GM19043 (cell line): ENCODE measurements around the gene CIAO3.
A peak's percentile ranks its signal among the peaks of the same experiment; 100 is the strongest.
"Not testable (repeated sequence)": the region's sequence is repeated elsewhere in the genome, so short reads cannot be mapped to it uniquely, and the experiment has no call there.

Source experiments
- ATAC-seq: cut with Tn5 transposase; IDR thresholded peaks from one replicate; pipeline ENCODE4 v1.9.1; 2021; ENCODE audit warnings: low read depth; ENCODE audit not compliant: unreplicated experiment

Gene CIAO3

GRCh38 chr16:695355-696089, 45.3 kb downstream of the CIAO3 start:
- no peak for ATAC-seq

GRCh38 chr16:694863-695354, 45.9 kb downstream of the CIAO3 start:
- ATAC-seq: no peak

GRCh38 chr16:694187-694862, 46.5 kb downstream of the CIAO3 start:
- no peak for ATAC-seq

- no peak for ATAC-seq
These were observed 47.0 kb downstream of the CIAO3 start for GRCh38 chr16:693766-694165.

GRCh38 chr16:693364-693763, 47.4 kb downstream of the CIAO3 start:
- ATAC-seq: no peak

GRCh38 chr16:692356-693108, 48.3 kb downstream of the CIAO3 start:
- no peak for ATAC-seq

GRCh38 chr16:691242-691641, 49.6 kb downstream of the CIAO3 start:
- not testable (repeated sequence) for ATAC-seq

GRCh38 chr16:689175-689897, 51.5 kb downstream of the CIAO3 start:
- ATAC-seq: no peak

GRCh38 chr16:687499-687898, 53.3 kb downstream of the CIAO3 start:
- ATAC-seq: no peak

- ATAC-seq: no peak
These were observed 54.1 kb downstream of the CIAO3 start for GRCh38 chr16:686459-687260.

- ATAC-seq: no peak
These were observed 54.8 kb downstream of the CIAO3 start for GRCh38 chr16:685967-686366.

- no peak for ATAC-seq
These were observed 55.7 kb downstream of the CIAO3 start for GRCh38 chr16:684961-685696.

GRCh38 chr16:684071-684794, 56.6 kb downstream of the CIAO3 start, which contains the start of gene JMJD8:
TSS of gene JMJD8 (minus strand) at chr16:684334. CDS start at chr16:684319, 15 bp downstream.
- peak; percentile 67 for ATAC-seq

GRCh38 chr16:683396-684070, 57.3 kb downstream of the CIAO3 start:
- no peak for ATAC-seq

GRCh38 chr16:682493-683395, 58.1 kb downstream of the CIAO3 start:
- no peak for ATAC-seq

- no peak for ATAC-seq
These were observed 58.9 kb downstream of the CIAO3 start for GRCh38 chr16:681746-682427.
